HG02852 (cell line): ENCODE data around the gene SIRT5.

Source experiments
- ATAC-seq: cut with Tn5 transposase; IDR thresholded peaks from one replicate; pipeline ENCODE4 v1.9.1; 2021; ENCODE audit warnings: mild to moderate bottlenecking, moderate library complexity; ENCODE audit not compliant: unreplicated experiment

The SIRT5 gene

GRCh38 chr6:13550656-13551055 lies 23.7 kb upstream of the SIRT5 start:
- no peak for ATAC-seq

DNA sequence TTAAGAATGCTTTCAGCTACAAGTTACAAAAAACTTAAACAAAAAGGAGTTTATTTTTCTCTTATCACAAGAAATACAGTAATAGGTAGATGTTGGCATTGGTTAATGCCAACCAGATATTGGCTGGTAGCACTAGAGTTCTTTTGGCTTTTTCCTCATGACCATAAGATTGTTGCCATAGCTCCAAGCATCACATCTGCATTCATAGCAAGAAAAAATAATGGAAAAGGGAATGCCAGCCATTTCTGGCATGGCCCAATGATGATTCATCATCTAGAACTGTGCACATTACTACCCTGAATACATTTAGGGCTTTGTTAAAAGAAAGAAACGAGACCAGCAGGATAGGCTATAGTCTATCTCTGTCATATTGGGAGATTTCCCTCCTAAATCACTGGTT lies 20.8 kb upstream of the SIRT5 start:
- ATAC-seq, result no peak

- ATAC-seq, result no peak
Observed at GRCh38 chr6:13554929-13555333, 19.5 kb upstream of the SIRT5 start.

- no peak for ATAC-seq
Observed at GRCh38 chr6:13557841-13558240, 16.6 kb upstream of the SIRT5 start.

DNA sequence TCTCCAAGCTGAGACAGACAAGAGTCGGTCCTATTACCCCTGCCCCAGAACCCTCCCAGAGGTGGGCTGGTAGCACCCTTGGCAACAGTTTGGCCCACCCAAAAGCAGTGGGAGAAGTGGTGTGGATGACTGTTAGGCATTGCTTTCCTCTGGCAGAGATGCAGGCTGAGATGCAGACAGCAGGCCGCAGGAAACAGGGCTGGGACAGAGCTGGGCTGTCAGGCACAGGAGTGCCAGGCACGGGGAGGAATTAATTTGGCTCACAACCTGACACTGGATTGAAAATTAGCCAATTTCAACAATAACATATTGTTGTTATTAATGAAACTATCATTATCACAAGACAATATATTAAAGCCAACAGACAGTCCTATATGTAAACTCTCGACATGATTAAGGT lies 15.7 kb upstream of the SIRT5 start:
- ATAC-seq, result no peak

DNA sequence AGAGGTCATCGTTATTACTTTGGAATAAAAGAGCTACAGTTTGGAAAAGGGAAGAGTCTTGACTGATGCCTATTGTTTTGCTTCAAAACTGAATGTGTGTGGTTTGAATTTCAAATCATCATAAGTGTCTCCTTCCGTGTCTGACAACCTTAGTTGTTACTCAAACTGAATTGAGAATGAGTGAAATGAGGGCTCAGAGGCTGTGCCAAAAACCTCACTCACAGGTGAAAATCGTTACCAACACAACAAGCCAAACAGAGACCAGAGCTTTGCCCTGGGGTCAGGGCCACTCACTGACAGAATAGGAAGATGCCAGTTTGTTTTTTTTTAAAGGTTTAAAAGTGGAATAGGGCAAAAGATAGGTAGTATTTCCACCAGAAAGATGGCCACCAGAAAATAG lies 15.2 kb upstream of the SIRT5 start:
- ATAC-seq, result no peak

DNA sequence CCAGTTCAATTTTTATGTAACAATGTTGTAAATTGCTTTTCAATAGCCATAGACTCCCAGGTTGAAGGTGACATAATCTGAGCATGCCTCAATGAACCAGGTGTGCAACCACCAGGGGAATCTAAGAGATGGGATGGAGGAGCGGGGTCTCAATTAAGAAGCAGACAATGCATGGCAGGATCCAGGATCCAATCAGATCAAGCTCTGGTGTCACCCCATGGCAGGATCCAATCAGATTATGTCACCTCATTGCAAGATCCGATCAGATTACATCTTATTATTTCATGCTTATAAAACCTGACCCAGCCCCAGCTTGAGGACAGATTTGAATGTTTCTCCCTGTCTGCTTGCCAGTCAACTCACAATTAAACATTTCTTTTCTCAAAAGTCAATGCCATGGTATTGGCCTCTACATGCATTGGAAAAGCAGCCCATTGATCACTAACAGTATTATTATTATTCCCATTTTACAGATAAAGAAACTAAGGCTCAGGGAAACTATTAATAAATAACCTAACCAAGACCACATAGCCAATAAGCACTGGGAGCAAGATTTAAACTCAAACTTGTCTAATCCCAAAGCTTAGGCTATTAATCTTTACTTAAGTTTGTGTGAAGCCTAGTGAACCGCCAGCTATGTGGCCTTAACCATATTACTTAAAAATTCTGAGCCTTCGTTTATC lies 14.3 kb upstream of the SIRT5 start:
- ATAC-seq, result no peak

DNA sequence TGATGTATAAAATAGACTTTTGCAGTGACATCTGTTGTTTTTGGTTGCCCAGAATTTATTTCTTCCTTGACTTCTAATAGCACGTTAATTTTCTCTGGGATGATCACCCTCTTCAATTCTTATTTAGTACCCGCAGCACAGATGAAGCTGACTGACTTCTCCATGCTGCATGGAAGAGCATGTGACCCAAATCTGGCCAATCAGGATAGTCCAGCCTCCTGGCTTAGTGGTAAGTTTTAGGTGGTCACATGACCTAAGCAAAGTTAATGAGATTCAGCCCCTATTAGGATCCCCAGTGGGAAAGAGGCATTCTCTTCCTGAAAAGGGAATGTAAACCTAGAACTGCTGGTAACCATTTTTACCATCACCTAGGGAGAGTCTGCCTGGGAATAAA lies 13.8 kb upstream of the SIRT5 start:
- ATAC-seq, result no peak

DNA sequence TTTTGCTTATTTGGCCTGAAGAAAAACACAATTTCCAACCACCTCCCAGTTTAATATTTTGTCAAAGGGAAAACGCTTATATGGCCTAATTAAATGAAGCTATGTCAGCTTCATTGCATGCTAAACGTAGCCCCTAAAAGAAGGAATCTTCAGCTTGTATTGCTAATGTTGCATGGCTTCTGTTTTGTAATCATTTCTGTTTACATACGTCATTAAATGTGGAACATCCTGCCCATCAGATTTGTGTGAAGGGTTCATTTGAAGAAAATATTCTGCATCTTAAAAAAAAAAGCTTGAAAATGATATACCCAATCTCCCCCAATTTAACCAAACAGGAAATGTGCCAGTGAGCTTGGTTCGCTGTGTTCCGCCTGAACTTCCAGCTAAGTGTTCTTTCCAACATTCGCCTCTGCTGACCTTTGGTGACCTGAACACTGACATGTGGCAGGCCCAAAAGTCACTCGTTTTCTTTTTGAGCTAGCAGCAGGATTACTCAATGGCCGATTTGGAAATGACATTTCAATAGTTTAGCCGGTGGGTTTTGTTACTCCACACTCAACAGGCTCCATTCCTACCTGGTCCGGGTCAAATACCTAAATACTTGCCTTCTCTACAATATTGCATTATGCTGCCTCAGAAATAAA lies 12.7 kb upstream of the SIRT5 start:
- ATAC-seq, result no peak

DNA sequence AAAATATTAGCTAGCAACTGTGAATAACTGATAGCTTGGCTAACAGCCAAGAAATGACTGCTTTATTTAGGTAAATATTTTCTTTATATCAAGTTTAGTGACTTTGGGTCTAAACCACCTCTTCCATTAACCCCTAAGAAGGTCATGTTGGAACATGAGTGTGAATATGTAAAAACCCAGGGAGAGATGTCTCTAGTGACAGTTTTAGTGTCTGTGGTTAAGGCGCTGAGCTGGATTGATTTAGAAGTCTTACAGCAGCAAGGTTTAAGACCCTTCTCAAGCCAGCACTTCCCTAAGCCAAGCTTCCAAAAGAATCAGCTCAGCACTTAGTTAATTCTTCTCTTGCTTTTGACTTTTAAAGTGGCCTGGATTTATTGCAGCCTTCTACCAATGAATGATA lies 11.4 kb upstream of the SIRT5 start:
- no peak for ATAC-seq

DNA sequence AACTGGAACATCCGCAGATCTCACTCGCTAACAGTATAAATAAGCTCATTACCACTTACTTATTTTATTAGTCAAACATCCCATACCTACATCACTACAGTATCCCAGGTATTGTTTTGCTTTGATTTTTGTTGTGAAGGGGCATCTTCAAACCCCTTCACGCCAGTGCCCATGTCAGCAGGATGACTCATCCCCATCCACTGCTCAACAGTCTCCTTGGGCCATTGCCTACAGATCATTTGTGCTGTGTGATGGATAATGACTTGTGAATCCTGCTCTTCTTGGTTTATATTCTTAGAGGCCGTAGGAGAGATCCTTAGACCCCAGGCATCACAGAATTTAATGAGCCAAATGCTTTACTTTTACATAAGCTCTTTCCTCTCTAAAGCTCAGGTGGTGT lies 8.5 kb upstream of the SIRT5 start:
- ATAC-seq, result no peak

DNA sequence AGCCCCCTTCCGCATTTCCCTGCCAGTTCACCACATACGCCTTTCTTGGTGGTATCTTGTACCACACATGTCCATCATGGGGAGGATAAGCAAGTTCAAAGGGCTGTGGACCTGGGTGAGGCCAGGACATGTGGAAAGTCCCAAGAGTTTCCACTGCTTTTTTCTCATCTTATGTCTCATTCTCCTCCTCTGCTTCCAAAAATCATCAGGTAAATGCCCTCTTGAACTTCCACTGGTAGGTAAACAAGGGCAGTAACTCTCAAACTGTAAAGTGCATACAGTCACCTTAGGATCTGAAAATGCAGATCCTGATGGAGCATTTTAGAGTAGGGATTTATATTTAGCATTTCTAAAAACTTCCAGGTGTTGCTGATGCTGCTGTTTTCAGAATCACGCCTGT lies 7.9 kb upstream of the SIRT5 start:
- ATAC-seq, result no peak

- no peak for ATAC-seq
Observed at GRCh38 chr6:13568970-13569369, 5.4 kb upstream of the SIRT5 start.

DNA sequence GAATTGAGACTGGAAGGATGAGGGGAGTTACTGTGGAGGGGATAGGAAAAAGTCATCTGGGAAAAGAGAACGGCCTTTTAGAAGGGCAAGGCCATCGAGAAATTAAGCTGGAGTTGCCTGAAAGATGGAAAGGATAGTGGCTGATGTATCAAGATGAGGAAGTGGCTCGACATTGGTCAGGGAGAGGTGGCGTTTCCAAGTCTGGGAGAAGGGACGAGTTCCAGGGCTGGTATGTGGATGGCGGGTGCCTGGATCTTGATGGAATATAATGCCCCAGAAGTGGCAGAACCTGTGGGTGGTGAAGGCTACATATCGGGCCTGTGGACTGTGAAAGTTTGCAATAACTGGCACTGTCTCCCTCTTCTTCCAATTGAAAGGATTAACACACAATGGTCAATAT lies 2.2 kb upstream of the SIRT5 start:
- no peak for ATAC-seq

GRCh38 chr6:13572951-13573654 lies 1.3 kb upstream of the SIRT5 start:
- no peak for ATAC-seq

DNA sequence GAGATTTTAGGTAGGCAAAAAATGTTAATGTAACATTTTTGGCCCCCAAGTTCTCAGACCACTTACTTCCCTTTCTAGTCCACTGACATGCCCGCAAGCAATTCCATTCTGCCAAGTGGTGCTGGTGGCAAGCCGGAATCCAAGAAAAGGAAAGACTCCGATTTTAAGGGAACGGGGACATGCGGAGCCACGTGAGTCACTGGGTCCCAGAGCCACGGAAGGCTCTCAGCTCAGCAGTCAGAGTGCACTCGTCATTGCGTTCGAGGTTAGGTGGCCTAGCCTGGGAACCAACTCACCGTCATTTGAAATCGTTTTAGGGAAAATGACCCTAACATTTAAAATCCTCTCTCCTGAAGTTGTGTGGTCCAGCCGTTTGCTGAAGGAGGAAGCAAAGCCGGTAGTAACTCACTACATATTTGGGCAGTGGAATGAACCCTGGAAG lies 711 bp upstream of the SIRT5 start:
- no peak for ATAC-seq

GRCh38 chr6:13574149-13574570 lies 241 bp upstream of the SIRT5 start:
- peak; percentile 70 for ATAC-seq

GRCh38 chr6:13575377-13575775 lies 975 bp downstream of the SIRT5 start:
- no peak for ATAC-seq

GRCh38 chr6:13576017-13576416 lies 1.6 kb downstream of the SIRT5 start:
- no peak for ATAC-seq

DNA sequence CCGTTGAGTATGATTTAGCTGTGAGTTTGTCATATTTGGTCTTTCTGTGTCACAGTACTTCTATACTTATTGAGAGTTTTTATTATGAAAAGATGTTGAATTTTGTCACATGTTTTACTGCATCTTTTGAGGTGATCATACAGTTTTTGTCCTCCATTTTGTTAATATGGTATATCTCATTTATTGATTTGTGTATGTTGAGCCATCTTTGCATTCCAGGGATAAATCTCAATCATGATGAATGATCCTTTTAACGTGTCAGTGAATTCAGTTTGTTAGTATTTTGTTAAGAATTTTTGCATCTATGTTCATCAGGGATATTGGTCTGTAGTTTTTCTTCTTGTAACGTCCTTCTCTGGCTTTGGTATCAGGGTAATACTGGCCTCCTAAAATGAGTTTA lies 3.5 kb downstream of the SIRT5 start:
- no peak for ATAC-seq

DNA sequence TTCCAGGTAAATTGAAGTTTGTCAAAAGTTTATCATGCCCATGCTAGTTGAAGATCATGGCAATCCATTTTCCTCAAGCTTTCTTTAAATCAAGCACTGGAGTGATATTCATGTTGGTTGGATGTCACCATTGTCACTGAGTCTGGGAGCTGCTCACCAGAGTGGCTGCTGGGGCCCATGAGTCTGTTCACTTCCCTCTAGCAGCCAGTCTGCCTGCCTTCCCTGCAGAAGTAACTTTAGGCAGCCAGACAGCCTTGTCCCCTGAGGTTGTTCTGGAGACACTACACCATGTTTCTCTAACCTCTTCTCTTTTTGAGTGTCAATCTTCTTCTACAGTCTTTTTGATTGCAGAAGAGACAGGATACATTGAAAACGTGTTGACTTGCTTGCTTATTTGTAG lies 5.5 kb downstream of the SIRT5 start:
- ATAC-seq, result no peak

DNA sequence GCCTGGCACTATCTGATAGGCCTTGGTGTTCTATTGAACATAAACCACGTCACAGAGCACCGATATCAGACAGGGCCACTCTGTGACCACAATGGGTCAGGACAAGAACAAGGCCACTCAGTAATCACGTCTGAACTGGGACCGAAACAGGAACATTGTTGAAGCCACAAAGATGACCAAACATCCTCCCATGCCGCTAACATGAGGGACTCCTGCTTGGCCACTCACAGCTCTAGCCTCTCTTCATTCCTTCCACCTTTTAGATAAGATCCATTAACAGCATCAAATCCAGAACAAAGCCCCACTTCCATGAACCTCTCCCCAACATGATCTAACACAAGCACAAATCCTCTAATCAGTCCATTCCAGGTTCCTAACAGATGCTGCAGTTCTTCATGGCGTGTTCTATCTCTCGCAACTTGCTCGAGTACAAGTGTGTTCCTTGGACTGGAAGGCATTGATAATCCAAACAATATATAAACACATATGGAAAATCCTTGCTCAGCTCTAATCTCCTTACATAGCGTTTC lies 7.4 kb downstream of the SIRT5 start:
- ATAC-seq, result no peak
